ENCODE data around the gene CAMK1D. TPM values are rescaled to one million over a fixed set of nuclear protein-coding genes. Genes with fewer than 3 reads are reported as not detected.
A peak's percentile ranks its signal among the peaks of the same experiment; 100 is the strongest.

Gene CAMK1D
- total and polyA plus RNA-seq, 2 of the 4 experiments (the other 2 are of a cell fraction), result 5.0 to 5.3 TPM

DNA sequence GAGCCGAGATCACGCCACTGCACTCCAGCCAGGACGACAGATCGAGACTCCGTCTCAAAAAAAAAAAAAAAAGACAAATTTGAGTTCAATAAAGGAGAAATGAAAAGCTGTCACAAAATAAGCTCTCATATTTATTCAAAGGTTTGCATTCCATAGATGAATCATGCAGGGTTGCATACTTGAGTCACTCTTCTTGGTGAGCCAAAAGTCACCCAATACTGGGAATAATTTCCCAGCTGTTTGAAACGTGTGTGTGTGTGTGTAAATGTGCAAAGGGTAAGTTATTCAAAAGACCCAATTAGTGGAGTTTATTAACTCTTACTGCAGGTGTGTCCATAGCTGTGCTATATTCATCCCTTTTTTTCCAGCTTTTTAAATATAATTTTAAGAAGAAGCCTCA is 354.5 kb downstream of the CAMK1D start:
- Histone ChIP-seq H3K36me3 (ENCODE audit: control insufficient read depth, insufficient read depth, low read length) (no peaks in the 10 kb centered on the region), H4K91ac (ENCODE audit: insufficient read depth, low read depth, low read length) (peak overlapping the region; percentile 98; the same call in 1 of the 2 replicates), H2AFZ (replicated peaks; ENCODE audit: low read length, poor library complexity) (no peak overlapping the region), H2BK20ac (ENCODE audit: low read depth, low read length) (no peak overlapping the region; the same call in 1 of the 2 replicates), H2BK5ac (ENCODE audit: low read depth, low read length, poor library complexity, severe bottlenecking) (peak overlapping the region; percentile 95), H2BK15ac (ENCODE audit: low read depth, low read length) (no peak overlapping the region; the same call in 2 of the 3 replicates), H2BK120ac (ENCODE audit: low read depth, low read length) (peak overlapping the region; percentile 98; the same call in 1 of the 2 replicates), H3K27me3 (ENCODE audit: control insufficient read depth, insufficient read depth, low read length) (no peaks in the 10 kb centered on the region), H3K4me3 (ENCODE audit: insufficient read depth, low read depth, low read length) (no peak overlapping the region), H3K27ac (ENCODE audit: insufficient read depth, low read length) (peak overlapping the region; percentile 84), H3K9ac (ENCODE audit: low read depth, low read length) (no peak overlapping the region), H3K4me2 (ENCODE audit: low read depth, low read length) (peak overlapping the region; percentile 28; the same call in 1 of the 2 replicates), H3K23ac (ENCODE audit: low read depth, low read length) (no peak overlapping the region), H3K14ac (replicated peaks; ENCODE audit: low read depth, low read length) (no peak overlapping the region), H2AK5ac (ENCODE audit: low read depth, low read length) (no peak overlapping the region), H3K18ac (ENCODE audit: low read depth, low read length) (peak overlapping the region; percentile 90; the same call in 1 of the 2 replicates), H2AK9ac (replicated peaks; ENCODE audit: low read depth, low read length, poor library complexity) (no peak overlapping the region), H3K4ac (ENCODE audit: low read depth, low read length) (no peak overlapping the region), H4K5ac (ENCODE audit: low read depth, low read length) (no peak overlapping the region; the same call in 1 of the 2 replicates), H3K56ac (ENCODE audit: extremely low read depth, insufficient read depth, low read length) (no peak overlapping the region), H3K9me1 (ENCODE audit: insufficient read depth, low read length) (peaks cover 24% of the 10 kb centered on the region), H4K8ac (ENCODE audit: low read depth in 2 of 2, low read length in 2 of 2) (peak overlapping the region; percentile 79 to 81; a peak in 2 of 4 replicates), H3K9me3 (ENCODE audit: control insufficient read depth, insufficient read depth, low read length) (no peaks in the 10 kb centered on the region), H3K79me1 (ENCODE audit: low read depth in 1 of 2, low read length in 2 of 2) (0 out of 4 replicates have a peak, but pooled peaks cover 0 to 4% of the 10 kb centered on the region in 2 experiments), H3K4me1 (ENCODE audit: control insufficient read depth, insufficient read depth, low read length) (peaks cover 37% of the 10 kb centered on the region), H4K20me1 (ENCODE audit: insufficient read depth, low read length) (no peaks in the 10 kb centered on the region)
- ChIA-PET POLR2A (ENCODE audit: unreplicated experiment) (no interaction called here), CTCF (interaction anchor here (0.7 kb wide), 1 partner anchor 848 kb away, joined by 3 read pairs; no protein-coding TSS in a partner anchor)
- no CpG with 5 or more reads among the region's 6 CpGs for WGBS, 2 experiments (ENCODE audit: extremely low coverage in 2 of 2, insufficient read length in 1 of 2)
- peak; percentile 24 for ATAC-seq (ENCODE audit: low read depth)
- in situ Hi-C loops (cut with MboI; ENCODE audit: low sequenced_read_pairs) (loop anchor here (25.0 kb wide), 1 partner anchor 358 kb away; no protein-coding TSS in a partner anchor), dilution Hi-C loops (cut with HindIII; ENCODE audit: low sequenced_read_pairs, unreplicated experiment) (no loop called here), intact Hi-C loops (cut with micrococcal nuclease) (no loop called here)
- DNase-seq, result peak; percentile 87
- no TSS peak for BruUV-seq (replicated peaks)
- TF ChIP-seq SMC3 (IDR thresholded peaks at IDR 0.05; ENCODE audit: low read depth, low read length) (no peak), NFE2L2 (IDR thresholded peaks at IDR 0.05; ENCODE audit: low read depth, low read length) (no peak), CHD1 (IDR thresholded peaks at IDR 0.05; ENCODE audit: low read depth, low read length) (no peak), USF2 (IDR thresholded peaks at IDR 0.05; ENCODE audit: low read depth, low read length) (no peak), CEBPB (IDR thresholded peaks at IDR 0.05; ENCODE audit: low read depth, low read length) (peak; percentile 56; the same call in 1 of the 2 replicates), POLR2A (IDR thresholded peaks at IDR 0.05; ENCODE audit: low read depth, low read length) (no peak), BHLHE40 (IDR thresholded peaks at IDR 0.05; ENCODE audit: low read depth, low read length) (peak; percentile 77), FOS (IDR thresholded peaks at IDR 0.05; ENCODE audit: low read depth, low read length) (peak; percentile 77)

Measured in IMR-90 (cell line).